HG02884 (cell line): ENCODE data around the gene SHQ1.
"Not testable (repeated sequence)": the region's sequence is repeated elsewhere in the genome, so short reads cannot be mapped to it uniquely, and the experiment has no call there.

Source experiments
- ATAC-seq: cut with Tn5 transposase; IDR thresholded peaks from one replicate; pipeline ENCODE4 v1.9.1; 2021; ENCODE audit warnings: mild to moderate bottlenecking, moderate library complexity; ENCODE audit not compliant: unreplicated experiment

The SHQ1 gene

GRCh38 chr3:72803573-72803972 lies 44.7 kb downstream of the SHQ1 start:
- ATAC-seq = no peak

DNA sequence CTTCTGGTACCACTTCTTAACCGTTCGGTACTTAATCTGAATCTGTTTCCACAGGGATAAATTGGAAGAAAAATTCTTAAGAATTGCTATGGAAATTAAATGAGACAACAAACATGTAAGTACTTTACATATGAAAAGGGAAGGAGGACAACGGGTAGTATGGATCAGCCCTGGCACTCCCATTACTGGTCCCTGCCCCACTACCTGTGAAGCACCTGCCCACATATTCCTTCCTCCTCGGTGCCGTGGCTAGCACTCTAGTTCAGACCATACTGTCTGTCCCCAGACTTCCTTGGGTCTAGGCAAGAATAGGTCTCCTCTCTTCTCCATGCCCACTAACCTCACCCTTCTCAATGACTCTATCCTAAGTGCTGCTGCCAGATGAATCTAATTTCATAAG lies 46.2 kb downstream of the SHQ1 start:
- no peak for ATAC-seq

- ATAC-seq = no peak
These were observed 47.4 kb downstream of the SHQ1 start for GRCh38 chr3:72800869-72801268.

GRCh38 chr3:72798552-72799195 lies 49.6 kb downstream of the SHQ1 start:
- ATAC-seq = no peak

DNA sequence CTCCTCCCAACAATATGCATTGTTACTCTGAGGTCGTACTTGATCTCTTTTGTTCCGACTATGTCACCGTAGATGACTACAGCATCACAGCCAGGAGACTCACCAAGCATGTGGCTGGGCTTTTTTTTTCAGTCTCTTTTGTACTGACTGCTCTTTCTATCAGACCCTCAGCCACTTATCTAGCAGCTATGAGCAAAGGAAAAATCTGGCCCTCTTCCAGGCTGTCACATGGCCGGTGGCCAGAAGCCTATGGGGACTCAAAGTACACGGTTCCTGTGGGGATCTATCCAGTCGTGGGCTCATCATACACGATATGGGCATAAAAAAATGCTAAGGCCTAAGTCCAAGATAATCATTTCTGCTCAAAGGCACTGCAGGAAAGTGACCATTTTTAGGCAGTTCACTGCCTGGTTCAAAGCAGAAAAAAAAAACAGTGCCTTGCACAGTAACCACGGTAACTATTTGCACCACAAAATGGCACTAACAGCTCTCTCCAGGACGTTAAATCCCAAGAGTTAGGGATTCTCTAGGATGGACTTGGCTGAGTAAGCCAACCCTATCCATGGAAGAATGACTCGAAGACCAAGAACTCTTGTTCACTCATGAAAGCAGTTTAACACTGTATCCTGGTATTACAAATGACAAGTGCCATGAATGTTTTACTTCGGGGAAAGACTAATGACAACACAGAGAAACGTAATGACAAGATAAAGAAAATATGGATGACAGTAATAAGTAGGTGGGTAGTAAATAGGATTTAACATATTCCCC lies 50.3 kb downstream of the SHQ1 start:
- ATAC-seq = no peak

DNA sequence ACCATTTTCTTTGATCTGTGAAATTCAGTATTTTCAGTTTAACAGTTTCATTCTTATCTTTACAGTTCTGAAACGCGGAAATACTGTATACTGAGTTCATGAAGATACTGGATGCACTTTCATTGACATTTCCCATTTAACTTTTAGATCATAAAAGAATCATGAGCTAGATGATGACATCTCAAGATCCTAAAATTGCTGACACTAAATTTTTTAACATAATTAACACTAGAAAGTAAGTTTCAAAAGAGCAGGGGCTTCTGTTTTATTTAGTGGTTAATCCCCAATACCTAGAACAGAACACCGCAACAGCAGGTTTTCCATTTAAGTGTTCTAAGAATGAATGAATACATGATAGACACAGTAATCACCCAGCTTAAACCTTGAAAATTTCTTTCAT lies 54.2 kb downstream of the SHQ1 start:
- no peak for ATAC-seq

DNA sequence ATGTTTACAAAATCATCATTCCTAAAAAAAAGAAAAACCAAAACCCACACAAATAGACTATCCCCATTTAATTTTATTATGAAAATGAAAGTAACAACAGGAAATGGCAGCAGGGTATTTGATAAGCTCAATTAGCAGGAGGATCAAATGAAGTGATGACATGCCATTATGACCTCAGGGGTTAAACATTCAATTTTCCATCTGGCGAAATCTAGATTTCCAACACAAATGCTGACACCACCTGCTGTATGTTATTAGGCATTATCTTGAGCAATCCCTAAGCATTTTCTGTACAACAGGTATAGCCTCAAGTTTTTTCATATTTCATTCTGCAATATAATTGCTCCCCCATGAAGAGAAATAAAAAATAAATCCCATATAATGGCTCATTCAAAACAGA lies 57.1 kb downstream of the SHQ1 start:
- ATAC-seq = no peak

DNA sequence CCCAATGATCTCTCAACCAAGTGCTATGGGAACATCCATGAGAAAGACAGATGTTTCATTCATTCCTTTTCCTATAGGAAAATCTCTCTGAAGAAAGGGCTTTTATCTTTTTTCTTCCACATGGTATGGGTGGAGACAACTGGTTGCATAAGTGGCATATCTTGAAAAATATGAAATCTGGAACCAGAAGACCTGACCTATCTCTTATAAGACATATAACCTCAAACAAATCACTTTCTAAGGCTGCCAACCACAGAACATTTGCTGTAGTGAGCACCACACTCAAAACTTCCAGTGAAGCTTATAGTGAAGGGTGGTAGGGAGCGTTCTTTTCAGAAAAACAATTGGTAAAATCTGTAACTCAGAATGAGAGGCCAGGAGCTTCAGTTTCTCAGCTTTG lies 58.5 kb downstream of the SHQ1 start:
- ATAC-seq = no peak

- ATAC-seq = not testable (repeated sequence)
These were observed 60.0 kb downstream of the SHQ1 start for GRCh38 chr3:72788232-72788631.

GRCh38 chr3:72786668-72787067 lies 61.6 kb downstream of the SHQ1 start:
- no peak for ATAC-seq

GRCh38 chr3:72784226-72784625 lies 64.0 kb downstream of the SHQ1 start:
- no peak for ATAC-seq

- ATAC-seq = no peak
These were observed 65.7 kb downstream of the SHQ1 start for GRCh38 chr3:72782521-72782920.

DNA sequence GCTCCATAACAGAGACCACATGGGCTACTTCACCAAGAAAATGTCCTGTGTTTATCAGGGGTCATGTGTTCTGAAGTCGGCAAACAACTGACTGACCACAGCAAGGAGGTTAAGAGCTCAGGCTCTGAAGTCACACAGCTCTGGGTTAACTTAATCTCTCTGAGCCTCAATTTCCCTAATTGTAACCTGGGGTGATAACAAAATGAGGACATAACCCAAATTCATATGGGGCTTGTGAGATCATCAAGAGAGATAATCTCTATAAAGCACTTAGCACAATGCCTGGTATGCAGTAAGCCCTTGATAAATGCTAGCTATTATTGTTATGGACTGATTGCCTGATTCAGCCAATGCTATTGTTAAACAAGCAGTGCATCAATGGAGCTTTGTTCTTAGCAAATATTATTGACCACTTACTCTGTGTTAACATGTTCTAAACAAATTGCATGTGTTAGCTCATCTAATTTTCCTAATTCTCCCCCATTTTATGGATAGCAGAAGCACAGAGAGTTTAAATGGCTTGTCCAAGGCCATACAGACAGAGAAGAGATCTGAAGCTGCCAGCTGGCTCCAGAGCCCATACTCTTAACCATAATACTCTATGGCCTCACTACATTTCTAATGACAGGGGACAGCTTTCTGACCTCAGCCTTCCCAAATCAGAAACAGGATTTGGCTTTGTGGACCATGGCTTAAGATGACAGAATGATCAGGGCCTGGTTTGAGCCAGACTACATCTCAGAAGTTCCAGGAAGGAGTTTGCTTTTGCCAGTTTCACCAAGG lies 78.3 kb downstream of the SHQ1 start:
- no peak for ATAC-seq

GRCh38 chr3:72768936-72769335 lies 79.3 kb downstream of the SHQ1 start:
- ATAC-seq = no peak

- no peak for ATAC-seq
These were observed 79.8 kb downstream of the SHQ1 start for GRCh38 chr3:72768481-72768880.

- no peak for ATAC-seq
These were observed 80.2 kb downstream of the SHQ1 start for GRCh38 chr3:72768006-72768441.

- ATAC-seq = no peak
These were observed 81.4 kb downstream of the SHQ1 start for GRCh38 chr3:72766866-72767265.

DNA sequence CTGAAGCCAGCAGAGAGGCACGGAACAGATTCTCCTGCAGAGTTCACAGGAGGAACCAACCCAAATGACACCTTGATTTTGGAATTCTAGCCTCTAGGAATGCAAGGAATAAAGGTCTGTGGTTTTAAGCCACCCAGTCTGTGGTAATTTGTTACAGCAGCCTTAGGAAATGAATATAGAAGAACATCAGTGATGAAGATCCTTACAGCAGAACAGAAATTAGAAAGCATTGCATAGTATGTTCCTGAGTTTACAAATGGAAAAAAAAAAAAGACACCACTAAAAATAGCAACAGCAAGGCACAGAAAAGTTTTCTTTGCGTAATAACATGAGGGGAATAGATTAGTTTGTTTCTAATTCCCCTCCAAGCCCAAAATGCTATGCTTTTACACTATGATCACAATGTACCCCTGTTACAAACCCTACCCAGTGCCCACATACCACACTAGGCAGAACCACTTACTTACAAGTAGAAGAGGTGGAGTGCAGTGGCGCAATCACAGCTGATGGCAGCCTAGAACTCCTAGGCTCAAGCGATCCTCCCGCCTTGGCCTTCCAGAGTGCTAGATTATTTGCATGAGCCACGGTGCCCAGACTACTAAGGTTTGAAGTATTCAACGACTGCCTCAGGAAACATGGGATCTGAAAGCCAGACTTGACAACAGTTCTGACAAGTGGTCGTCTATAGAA lies 84.3 kb downstream of the SHQ1 start:
- ATAC-seq = no peak

- ATAC-seq = no peak
These were observed 86.8 kb downstream of the SHQ1 start for GRCh38 chr3:72761410-72761809.

- no peak for ATAC-seq
These were observed 88.0 kb downstream of the SHQ1 start for GRCh38 chr3:72760225-72760624.

GRCh38 chr3:72756900-72757299 lies 91.3 kb downstream of the SHQ1 start:
- ATAC-seq = peak; percentile 100
